ENCODE results near the gene BST2. TPM values are rescaled to one million over a fixed set of nuclear protein-coding genes. Genes with fewer than 3 reads are reported as not detected.
A peak's percentile ranks its signal among the peaks of the same experiment; 100 is the strongest.

Gene BST2
- 10 to 100 TPM; 34.3 to 43.6 TPM for total RNA-seq

GRCh38 chr19:17405250-17406045, at the start of gene BST2:
Gene BST2 (minus strand): TSS chr19:17405630. CDS start chr19:17405575, 55 bp downstream.
- intact Hi-C loops (cut with DNase I), result no loop called here
- Histone ChIP-seq H3K27me3 (no peaks in the 10 kb centered on the region), H3K36me3 (replicated peaks in 1 of 2; ENCODE audit: insufficient read depth in 1 of 2, low read depth in 2 of 2) (no peaks in the 10 kb centered on the region), H3K27ac (peak within 1 kb of the TSS in 3 of 4 donors; percentile 48 to 73 (median 60)), H3K9me3 (no peaks in the 10 kb centered on the region), H3K4me3 (no peak within 1 kb of the TSS), H3K4me1 (no peaks in the 10 kb centered on the region)
- DNase-seq, result peak; percentile 32 to 72 (median 61)
- TF ChIP-seq CTCF (IDR thresholded peaks at IDR 0.05) (no peak), POLR2A (IDR thresholded peaks at IDR 0.05) (peak in 1 of 3 donors; percentile 37)
- ATAC-seq, result peak; percentile 85
- WGBS, 2 donors, result 54 to 75% methylated on average over 11 to 18 of the region's 18 CpGs

- no peak for ATAC-seq
- Histone ChIP-seq H3K4me1 (peaks cover 10% of the 10 kb centered on the region), H3K27me3 (peaks cover 0 to 25% of the 10 kb centered on the region in 2 donors), H3K4me3 (no peak overlapping the region), H3K9me3 (no peaks in the 10 kb centered on the region), H3K36me3 (replicated peaks in 1 of 2; ENCODE audit: insufficient read depth in 1 of 2, low read depth in 2 of 2) (no peaks in the 10 kb centered on the region), H3K27ac (no peak overlapping the region)
- DNase-seq, result no peak
- 8 to 11% methylated on average over 11 to 12 of the region's 13 CpGs for WGBS, 2 donors
- intact Hi-C loops (cut with DNase I), result no loop called here
- TF ChIP-seq POLR2A (IDR thresholded peaks at IDR 0.05), result no peak
- no peak for TF ChIP-seq CTCF (IDR thresholded peaks at IDR 0.05)
Measured at GRCh38 chr19:17454576-17455071, 49.2 kb upstream of the BST2 start.

- Histone ChIP-seq H3K9me3 (no peaks in the 10 kb centered on the region), H3K4me1 (peaks cover 10% of the 10 kb centered on the region), H3K27ac (no peak overlapping the region), H3K4me3 (no peak overlapping the region), H3K27me3 (peaks cover 0 to 16% of the 10 kb centered on the region in 2 donors), H3K36me3 (replicated peaks in 1 of 2; ENCODE audit: insufficient read depth in 1 of 2, low read depth in 2 of 2) (no peaks in the 10 kb centered on the region)
- ATAC-seq (no peak), DNase-seq (no peak)
- intact Hi-C loops (cut with DNase I), result no loop called here
- WGBS, 2 donors, result 66 to 74% methylated on average over 4 of the region's 4 CpGs
- TF ChIP-seq CTCF (IDR thresholded peaks at IDR 0.05) (no peak), POLR2A (IDR thresholded peaks at IDR 0.05) (no peak)
Measured at GRCh38 chr19:17451820-17452219, 46.4 kb upstream of the BST2 start.

- no peak overlapping the region for H3K4me3 ChIP-seq
- peaks cover 0 to 8% of the 10 kb centered on the region in 2 donors for H3K27me3 ChIP-seq
- no peaks in the 10 kb centered on the region for H3K9me3 ChIP-seq
- 60 to 63% methylated on average over 8 of the region's 8 CpGs for WGBS, 2 donors
- H3K27ac ChIP-seq, result no peak overlapping the region
- no peak for TF ChIP-seq POLR2A (IDR thresholded peaks at IDR 0.05)
- TF ChIP-seq CTCF (IDR thresholded peaks at IDR 0.05), result no peak
- intact Hi-C loops (cut with DNase I), result no loop called here
- peaks cover 6% of the 10 kb centered on the region for H3K4me1 ChIP-seq
- no peaks in the 10 kb centered on the region for H3K36me3 ChIP-seq (replicated peaks in 1 of 2; ENCODE audit: insufficient read depth in 1 of 2, low read depth in 2 of 2)
- ATAC-seq (no peak), DNase-seq (no peak)
Measured at GRCh38 chr19:17450264-17451075, 45.0 kb upstream of the BST2 start.

Measured in body of pancreas (tissue), 4 donors.